GM20000 (cell line): ENCODE data around the gene NEFH.
"Not testable (repeated sequence)": the region's sequence is repeated elsewhere in the genome, so short reads cannot be mapped to it uniquely, and the experiment has no call there.

ENCODE experiments used
- DNase-seq: peaks from one replicate; pipeline ENCODE4 v3.0.0; 2012; ENCODE audit warnings: low spot score
- TF ChIP-seq, protein P1 (sequence below): IDR thresholded peaks from 2 replicates; pipeline ENCODE4 v1.5.1; 2012; ENCODE audit warnings: mild to moderate bottlenecking, control low read depth; ENCODE audit errors: extremely low read depth, missing control alignments

Gene NEFH

DNA sequence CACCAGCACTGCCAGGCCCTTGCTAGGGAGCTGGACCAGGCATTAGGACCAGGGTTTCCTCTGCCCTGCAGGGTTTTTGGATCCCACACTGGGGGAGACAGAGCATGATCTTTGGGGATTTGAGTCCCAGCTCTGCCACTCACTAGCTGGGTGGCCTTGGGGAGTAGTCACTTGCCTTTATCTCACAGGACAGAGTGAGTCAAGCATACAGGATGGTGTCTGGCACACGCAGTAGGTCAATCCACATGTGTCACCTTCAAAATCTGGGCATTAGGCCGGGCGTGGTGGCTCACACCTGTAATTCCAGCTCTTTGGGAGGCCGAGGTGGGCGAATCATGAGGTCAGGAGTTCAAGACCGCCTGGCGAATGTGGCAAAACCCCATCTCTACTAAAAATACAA, 2.7 kb downstream of the NEFH start:
- TF ChIP-seq, protein P1, sequence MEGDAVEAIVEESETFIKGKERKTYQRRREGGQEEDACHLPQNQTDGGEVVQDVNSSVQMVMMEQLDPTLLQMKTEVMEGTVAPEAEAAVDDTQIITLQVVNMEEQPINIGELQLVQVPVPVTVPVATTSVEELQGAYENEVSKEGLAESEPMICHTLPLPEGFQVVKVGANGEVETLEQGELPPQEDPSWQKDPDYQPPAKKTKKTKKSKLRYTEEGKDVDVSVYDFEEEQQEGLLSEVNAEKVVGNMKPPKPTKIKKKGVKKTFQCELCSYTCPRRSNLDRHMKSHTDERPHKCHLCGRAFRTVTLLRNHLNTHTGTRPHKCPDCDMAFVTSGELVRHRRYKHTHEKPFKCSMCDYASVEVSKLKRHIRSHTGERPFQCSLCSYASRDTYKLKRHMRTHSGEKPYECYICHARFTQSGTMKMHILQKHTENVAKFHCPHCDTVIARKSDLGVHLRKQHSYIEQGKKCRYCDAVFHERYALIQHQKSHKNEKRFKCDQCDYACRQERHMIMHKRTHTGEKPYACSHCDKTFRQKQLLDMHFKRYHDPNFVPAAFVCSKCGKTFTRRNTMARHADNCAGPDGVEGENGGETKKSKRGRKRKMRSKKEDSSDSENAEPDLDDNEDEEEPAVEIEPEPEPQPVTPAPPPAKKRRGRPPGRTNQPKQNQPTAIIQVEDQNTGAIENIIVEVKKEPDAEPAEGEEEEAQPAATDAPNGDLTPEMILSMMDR, result no peak
- DNase-seq, result no peak

DNA sequence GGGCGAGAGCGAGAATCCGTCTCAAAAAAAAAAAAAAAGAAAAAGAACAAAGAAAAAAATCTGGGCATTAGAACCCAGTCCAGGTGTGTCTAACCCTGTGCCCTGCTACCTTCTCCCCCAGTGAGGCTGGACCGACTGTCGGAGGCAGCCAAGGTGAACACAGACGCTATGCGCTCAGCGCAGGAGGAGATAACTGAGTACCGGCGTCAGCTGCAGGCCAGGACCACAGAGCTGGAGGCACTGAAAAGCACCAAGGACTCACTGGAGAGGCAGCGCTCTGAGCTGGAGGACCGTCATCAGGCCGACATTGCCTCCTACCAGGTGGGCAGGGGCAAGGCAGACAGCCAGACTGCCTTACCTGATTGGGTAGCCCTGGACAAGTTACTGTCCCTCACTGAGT, 3.2 kb downstream of the NEFH start:
- DNase-seq, result no peak
- TF ChIP-seq, protein P1, result no peak

DNA sequence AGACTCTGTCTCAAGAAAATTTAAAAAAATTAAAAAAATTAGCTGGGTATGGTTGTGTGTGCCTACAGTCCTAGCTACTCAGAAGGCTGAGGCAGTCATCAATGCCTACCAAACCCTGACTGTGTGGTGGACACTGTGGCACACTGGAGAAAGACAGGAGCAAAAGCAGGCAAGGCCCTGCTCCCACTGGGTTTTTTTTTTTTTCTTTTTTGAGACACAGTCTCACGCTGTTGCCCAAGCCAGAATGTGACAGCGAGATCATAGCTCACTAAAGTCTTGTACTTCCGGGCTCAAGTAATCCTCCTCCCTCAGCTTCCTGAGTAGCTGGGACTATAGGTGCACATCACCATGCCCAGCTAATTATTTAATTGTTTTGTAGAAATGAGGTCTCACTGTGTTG, 4.6 kb downstream of the NEFH start:
- TF ChIP-seq, protein P1, result no peak
- no peak for DNase-seq

DNA sequence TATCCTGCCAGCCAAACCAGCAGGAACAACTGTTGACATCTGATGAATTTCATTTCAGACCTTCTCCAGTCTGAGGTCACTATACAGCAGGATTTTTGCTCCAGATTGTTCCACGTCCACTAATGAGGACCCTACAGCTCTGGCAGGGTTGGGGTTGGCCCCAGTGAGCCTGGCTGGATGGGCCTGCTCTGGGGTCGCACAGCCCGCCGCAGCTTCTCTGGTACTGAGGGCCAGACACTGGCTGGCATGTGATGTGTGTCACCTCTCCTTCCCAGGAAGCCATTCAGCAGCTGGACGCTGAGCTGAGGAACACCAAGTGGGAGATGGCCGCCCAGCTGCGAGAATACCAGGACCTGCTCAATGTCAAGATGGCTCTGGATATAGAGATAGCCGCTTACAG, 5.4 kb downstream of the NEFH start:
- DNase-seq, result no peak
- TF ChIP-seq, protein P1, result no peak

DNA sequence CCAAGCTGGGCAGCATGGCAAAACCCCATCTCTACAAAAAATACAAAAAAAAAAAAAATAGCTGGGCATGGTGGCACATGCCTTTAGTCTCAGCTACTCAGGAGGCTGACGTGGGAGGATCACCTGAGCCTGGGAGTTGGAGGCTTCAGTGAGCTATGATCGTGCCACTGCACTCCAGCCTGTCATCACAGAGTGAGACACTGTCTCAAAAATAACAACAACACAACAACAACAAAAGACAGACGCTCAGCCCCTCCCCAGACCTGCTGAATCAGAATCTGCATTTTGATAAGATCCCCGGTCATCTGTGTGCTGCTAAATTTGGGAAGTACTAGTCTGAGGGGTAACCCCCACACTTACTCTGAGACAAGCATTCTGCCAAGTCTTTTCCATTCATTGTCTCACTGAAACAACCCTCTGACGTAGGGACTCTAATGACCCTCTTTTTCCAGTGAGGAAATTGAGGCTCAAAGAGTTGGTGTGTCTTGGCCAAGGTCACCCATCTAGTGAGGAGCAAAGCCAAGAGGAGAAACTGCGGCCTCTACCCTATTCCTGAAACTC, 7.5 kb downstream of the NEFH start:
- TF ChIP-seq, protein P1, result no peak

DNA sequence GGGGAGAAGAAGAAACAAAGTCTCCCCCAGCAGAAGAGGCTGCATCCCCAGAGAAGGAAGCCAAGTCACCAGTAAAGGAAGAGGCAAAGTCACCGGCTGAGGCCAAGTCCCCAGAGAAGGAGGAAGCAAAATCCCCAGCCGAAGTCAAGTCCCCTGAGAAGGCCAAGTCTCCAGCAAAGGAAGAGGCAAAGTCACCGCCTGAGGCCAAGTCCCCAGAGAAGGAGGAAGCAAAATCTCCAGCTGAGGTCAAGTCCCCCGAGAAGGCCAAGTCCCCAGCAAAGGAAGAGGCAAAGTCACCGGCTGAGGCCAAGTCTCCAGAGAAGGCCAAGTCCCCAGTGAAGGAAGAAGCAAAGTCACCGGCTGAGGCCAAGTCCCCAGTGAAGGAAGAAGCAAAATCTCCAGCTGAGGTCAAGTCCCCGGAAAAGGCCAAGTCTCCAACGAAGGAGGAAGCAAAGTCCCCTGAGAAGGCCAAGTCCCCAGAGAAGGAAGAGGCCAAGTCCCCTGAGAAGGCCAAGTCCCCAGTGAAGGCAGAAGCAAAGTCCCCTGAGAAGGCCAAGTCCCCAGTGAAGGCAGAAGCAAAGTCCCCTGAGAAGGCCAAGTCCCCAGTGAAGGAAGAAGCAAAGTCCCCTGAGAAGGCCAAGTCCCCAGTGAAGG, 9.2 kb downstream of the NEFH start:
- DNase-seq, result not testable (repeated sequence)

More for the DNA sequence above, 7.5 kb downstream of the NEFH start:
- no peak for DNase-seq

DNA sequence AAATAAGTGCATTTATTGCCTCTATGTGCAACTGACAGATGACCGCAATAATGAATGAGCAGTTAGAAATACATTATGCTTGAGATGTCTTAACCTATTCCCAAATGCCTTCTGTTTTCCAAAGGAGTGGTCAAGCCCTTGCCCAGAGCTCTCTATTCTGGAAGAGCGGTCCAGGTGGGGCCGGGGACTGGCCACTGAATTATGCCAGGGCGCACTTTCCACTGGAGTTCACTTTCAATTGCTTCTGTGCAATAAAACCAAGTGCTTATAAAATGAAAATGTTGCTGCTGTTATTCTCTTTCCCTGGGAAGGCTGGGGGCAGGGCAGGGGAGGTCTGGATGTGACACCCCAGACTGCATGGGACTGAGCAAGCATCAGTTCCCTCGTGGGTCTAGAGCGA, 11.0 kb downstream of the NEFH start:
- TF ChIP-seq, protein P1, result no peak
- DNase-seq, result no peak

DNA sequence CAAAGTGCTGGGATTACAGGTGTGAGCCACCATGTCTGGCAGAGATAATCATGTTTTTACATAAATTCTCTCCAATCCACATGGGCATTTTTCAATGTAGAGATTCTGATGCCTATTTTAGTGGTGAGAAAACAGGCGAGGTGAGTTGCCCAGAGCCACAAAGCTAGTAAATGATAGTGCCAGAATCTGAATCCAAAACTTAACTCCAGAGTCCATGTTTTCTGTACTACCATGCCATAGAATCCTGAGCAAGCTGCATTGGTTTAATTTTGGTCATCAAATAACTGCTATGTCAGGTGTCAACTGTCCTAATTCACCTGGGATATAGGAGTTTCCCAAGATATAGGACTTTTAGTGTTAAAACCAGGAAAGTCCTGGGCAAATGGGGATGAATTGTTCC, 13.6 kb downstream of the NEFH start:
- DNase-seq, result no peak

More for the DNA sequence above, 13.6 kb downstream of the NEFH start:
- TF ChIP-seq, protein P1, result no peak
